T-helper 1 cell treated with Interleukin-12 subunit alpha and Interleukin-12 subunit beta and Interleukin-4 antibody, amounts not matched to agents 30 ng/mL and 1 ng/mL, for 36 hours (primary cell): ENCODE measurements around the gene GTPBP4. TPM values are rescaled to one million over a fixed set of nuclear protein-coding genes. Genes with fewer than 3 reads are reported as not detected.

Source experiments
- intact Hi-C: fragments of 100-400 bp; cut with micrococcal nuclease; formaldehyde crosslinking; loops from one replicate; pipeline ENCODE4 v1.15.1; 2024
- total RNA-seq: library from RNA; stranded (reverse); gene quantifications from 2 replicates; pipeline ENCODE4 v1.2.3, GENCODE V29; 2022

The GTPBP4 gene
- total RNA-seq, 1 donor from 2014 or later: 83.7 TPM

GRCh38 chr10:966466-967235, 21.6 kb upstream of the GTPBP4 start:
- intact Hi-C loops: no loop called here

GRCh38 chr10:968546-969199, 19.6 kb upstream of the GTPBP4 start:
- intact Hi-C loops: no loop called here

GRCh38 chr10:969473-970150, 18.6 kb upstream of the GTPBP4 start:
- intact Hi-C loops: no loop called here

- intact Hi-C loops: no loop called here
Observed at GRCh38 chr10:970311-971149, 17.7 kb upstream of the GTPBP4 start.

GRCh38 chr10:971150-971542, 17.1 kb upstream of the GTPBP4 start:
- intact Hi-C loops: no loop called here

GRCh38 chr10:971613-972012, 16.6 kb upstream of the GTPBP4 start:
- intact Hi-C loops: no loop called here

- intact Hi-C loops: no loop called here
Observed at GRCh38 chr10:972763-973162, 15.5 kb upstream of the GTPBP4 start.

GRCh38 chr10:974038-974784, 14.0 kb upstream of the GTPBP4 start:
- intact Hi-C loops: no loop called here

GRCh38 chr10:974785-975074, 13.5 kb upstream of the GTPBP4 start:
- intact Hi-C loops: no loop called here

- intact Hi-C loops: no loop called here
Observed at GRCh38 chr10:976316-976715, 11.9 kb upstream of the GTPBP4 start.

- intact Hi-C loops: no loop called here
Observed at GRCh38 chr10:978826-979421, 9.3 kb upstream of the GTPBP4 start.

GRCh38 chr10:980468-981093, 7.7 kb upstream of the GTPBP4 start:
- intact Hi-C loops: no loop called here

GRCh38 chr10:983401-983800, 4.8 kb upstream of the GTPBP4 start:
- intact Hi-C loops: no loop called here

- intact Hi-C loops: no loop called here
Observed at GRCh38 chr10:983971-984655, 4.1 kb upstream of the GTPBP4 start.

- intact Hi-C loops: no loop called here
Observed at GRCh38 chr10:985361-985760, 2.9 kb upstream of the GTPBP4 start.

- intact Hi-C loops: no loop called here
Observed at GRCh38 chr10:986137-986825, 2.0 kb upstream of the GTPBP4 start.

- intact Hi-C loops: no loop called here
Observed at GRCh38 chr10:986881-987619, 1.2 kb upstream of the GTPBP4 start.

- intact Hi-C loops: no loop called here
Observed at GRCh38 chr10:987620-987869, 689 bp upstream of the GTPBP4 start.
